Activated CD8-positive, alpha-beta memory T cell treated with anti-CD3 and anti-CD28 coated beads, Interleukin-2, amount 10 ng/mL, durations not matched to agents 7 days and 5 days (primary cell): ENCODE measurements around the gene VPS13D. TPM values are rescaled to one million over a fixed set of nuclear protein-coding genes. Genes with fewer than 3 reads are reported as not detected.

Experiments used
- ATAC-seq: fragments of 150-1000 bp; cut with Tn5 transposase; one replicate; pipeline ENCODE4 v1.10.0; 2021; ENCODE audit warnings: moderate library complexity
- CTCF ChIA-PET: fragments of 350-600 bp; sonication (Branson Sonifier 250); formaldehyde crosslinking; loops from one replicate; lab custom pipeline; 2021; ENCODE audit warnings: antibody characterized with exemption; lab: Charles Lee
- DNase-seq: peaks from one replicate; pipeline ENCODE4 v3.0.0-alpha.2; 2020
- H3K27ac Mint-ChIP-seq: one replicate; pipeline ENCODE4 v1.8.0; 2021; ENCODE audit warnings: mild to moderate bottlenecking, mixed read lengths
- H3K27me3 Mint-ChIP-seq: one replicate; pipeline ENCODE4 v1.8.0; 2021; ENCODE audit warnings: mixed read lengths
- H3K36me3 Mint-ChIP-seq: one replicate; pipeline ENCODE4 v1.8.0; 2021; ENCODE audit warnings: mild to moderate bottlenecking, mixed read lengths
- H3K4me1 Mint-ChIP-seq: one replicate; pipeline ENCODE4 v1.8.0; 2021; ENCODE audit warnings: mixed read lengths
- H3K4me3 Mint-ChIP-seq: one replicate; pipeline ENCODE4 v1.8.0; 2021; ENCODE audit warnings: mild to moderate bottlenecking, moderate library complexity, mixed read lengths
- H3K9me3 Mint-ChIP-seq: one replicate; pipeline ENCODE4 v1.8.0; 2022; ENCODE audit warnings: low read depth, mixed read lengths
- total RNA-seq, 2 experiments: library from RNA; stranded (reverse); gene quantifications; one replicate each; pipeline ENCODE4 v1.2.3, GENCODE V29; 2021

Gene VPS13D
- total RNA-seq, 2 experiments from 2014 or later, result 34.6 to 38.3 TPM

DNA sequence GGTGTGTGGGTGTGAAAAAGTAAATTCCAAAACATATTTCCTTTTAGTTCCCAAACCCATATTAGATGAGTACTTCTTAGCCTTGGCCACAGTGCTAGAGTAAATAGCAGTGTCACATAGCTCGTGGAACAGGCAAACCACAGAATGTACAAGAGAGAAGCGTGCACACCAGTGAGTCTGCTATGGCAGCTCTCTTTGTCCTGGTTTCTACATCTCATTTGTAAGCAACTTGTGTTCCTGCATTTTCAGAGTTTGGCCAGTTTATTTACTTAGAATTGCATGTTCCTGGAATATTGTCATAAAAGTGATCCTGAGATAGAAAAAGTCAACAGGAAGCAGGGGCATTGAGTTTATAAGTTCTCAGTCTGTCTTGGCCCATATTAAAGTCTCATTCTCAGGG lies 246.1 kb downstream of the VPS13D start:
- CTCF ChIA-PET, result interaction anchor here (0.6 to 4.1 kb wide), 5 partner anchors 25 to 144 kb away, joined by 3 to 24 read pairs (median 4); partner anchors contain the start of gene DHRS3
- DNase-seq, result no peak
- no peaks in the 10 kb centered on the region for H3K9me3 Mint-ChIP-seq
- peaks cover 92% of the 10 kb centered on the region for H3K4me1 Mint-ChIP-seq
- no peak overlapping the region for H3K4me3 Mint-ChIP-seq
- peak overlapping the region; percentile 72 for H3K27ac Mint-ChIP-seq
- H3K27me3 Mint-ChIP-seq, result no peaks in the 10 kb centered on the region
- ATAC-seq, result no peak
- H3K36me3 Mint-ChIP-seq, result peaks cover 32% of the 10 kb centered on the region

DNA sequence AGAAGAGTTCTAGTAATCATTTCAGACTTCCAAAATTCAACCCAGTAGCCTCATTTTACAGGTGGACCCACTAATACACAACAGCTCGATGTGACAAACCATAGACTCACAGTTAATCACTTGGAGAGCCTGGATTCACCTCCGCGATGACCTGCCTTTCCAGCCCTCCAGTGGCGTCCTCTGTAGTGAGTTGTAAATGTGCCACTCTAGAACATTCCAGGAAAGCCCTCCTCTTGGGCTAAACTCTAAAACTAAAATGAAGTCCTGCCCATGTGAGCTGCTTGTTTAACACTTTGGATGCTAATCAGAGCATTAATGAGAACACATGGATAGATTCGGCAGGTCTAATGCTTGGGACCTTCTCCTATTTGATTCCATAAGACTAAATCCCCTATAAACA lies 247.5 kb downstream of the VPS13D start:
- Mint-ChIP-seq H3K9me3 (no peaks in the 10 kb centered on the region), H3K4me3 (no peak overlapping the region), H3K27ac (peak overlapping the region; percentile 10), H3K36me3 (peaks cover 28% of the 10 kb centered on the region), H3K27me3 (no peaks in the 10 kb centered on the region), H3K4me1 (peaks cover 91% of the 10 kb centered on the region)
- CTCF ChIA-PET, result interaction anchor here (0.7 to 4.1 kb wide), 3 partner anchors 42 to 353 kb away, joined by 3 to 24 read pairs (median 4); no protein-coding TSS in a partner anchor
- ATAC-seq (no peak), DNase-seq (no peak)

DNA sequence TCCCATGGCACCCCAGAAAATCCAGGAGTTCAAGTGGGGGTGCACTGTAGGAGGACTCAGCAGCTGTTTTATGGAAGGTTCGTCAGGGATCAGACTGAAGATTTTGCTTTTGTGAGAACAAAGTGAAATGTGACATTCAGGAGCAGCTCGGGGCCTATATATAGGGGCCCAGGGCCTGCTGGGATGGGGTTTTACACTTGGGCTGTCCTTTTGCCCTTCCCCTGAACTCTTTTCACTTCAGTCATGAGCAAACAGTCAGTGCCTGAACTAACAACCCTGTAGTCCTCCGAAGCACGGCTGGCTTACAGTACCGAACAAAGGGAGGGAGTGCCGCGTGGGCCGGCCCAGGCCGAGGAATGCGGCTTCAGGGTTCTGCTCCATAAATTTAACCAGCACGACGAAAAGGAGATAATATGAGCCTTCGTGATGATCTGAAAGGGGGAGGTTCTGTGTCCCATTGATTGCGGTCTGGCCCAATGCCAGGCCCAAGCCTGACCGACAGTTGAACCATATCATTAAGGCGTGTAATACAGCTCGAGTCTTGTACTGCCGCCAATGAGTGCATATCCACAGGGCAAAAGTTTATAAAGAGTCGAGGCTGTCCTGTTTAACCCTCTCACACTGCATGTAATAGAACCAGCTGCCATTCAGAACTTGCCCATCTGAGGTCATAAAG lies 248.2 kb downstream of the VPS13D start:
- H3K27ac Mint-ChIP-seq, result peak overlapping the region; percentile 82
- CTCF ChIA-PET, result interaction anchor here (0.7 to 4.1 kb wide), 6 partner anchors 11 to 353 kb away, joined by 3 to 24 read pairs (median 4); no protein-coding TSS in a partner anchor
- ATAC-seq (peak; percentile 17), DNase-seq (no peak)
- H3K4me3 Mint-ChIP-seq, result peak overlapping the region; percentile 5
- H3K27me3 Mint-ChIP-seq, result no peaks in the 10 kb centered on the region
- peaks cover 83% of the 10 kb centered on the region for H3K4me1 Mint-ChIP-seq
- no peaks in the 10 kb centered on the region for H3K9me3 Mint-ChIP-seq
- peaks cover 23% of the 10 kb centered on the region for H3K36me3 Mint-ChIP-seq

- ATAC-seq, result peak; percentile 65
- Mint-ChIP-seq H3K27me3 (no peaks in the 10 kb centered on the region), H3K27ac (peak overlapping the region; percentile 82), H3K4me3 (peak overlapping the region; percentile 5), H3K9me3 (no peaks in the 10 kb centered on the region), H3K4me1 (peaks cover 78% of the 10 kb centered on the region), H3K36me3 (peaks cover 20% of the 10 kb centered on the region)
- peak; percentile 74 for DNase-seq
- CTCF ChIA-PET, result interaction anchor here (0.8 to 4.1 kb wide), 6 partner anchors 9 to 354 kb away, joined by 3 to 24 read pairs (median 4); no protein-coding TSS in a partner anchor
Measured at GRCh38 chr1:12478612-12478985, 248.8 kb downstream of the VPS13D start.

GRCh38 chr1:12479311-12479710 lies 249.5 kb downstream of the VPS13D start:
- CTCF ChIA-PET, result interaction anchor here (1.0 to 4.1 kb wide), 5 partner anchors 9 to 354 kb away, joined by 3 to 24 read pairs (median 4); no protein-coding TSS in a partner anchor

GRCh38 chr1:12480041-12480440 lies 250.2 kb downstream of the VPS13D start:
- H3K27ac Mint-ChIP-seq, result no peak overlapping the region
- no peaks in the 10 kb centered on the region for H3K9me3 Mint-ChIP-seq
- peaks cover 64% of the 10 kb centered on the region for H3K4me1 Mint-ChIP-seq
- no peak overlapping the region for H3K4me3 Mint-ChIP-seq
- CTCF ChIA-PET, result interaction anchor here (1.7 kb wide), 1 partner anchor 8 kb away, joined by 4 read pairs; no protein-coding TSS in a partner anchor
- no peak for ATAC-seq
- no peak for DNase-seq
- H3K36me3 Mint-ChIP-seq, result peaks cover 13% of the 10 kb centered on the region
- no peaks in the 10 kb centered on the region for H3K27me3 Mint-ChIP-seq

More at GRCh38 chr1:12479311-12479710, 249.5 kb downstream of the VPS13D start:
- Mint-ChIP-seq H3K27me3 (no peaks in the 10 kb centered on the region), H3K4me1 (peaks cover 72% of the 10 kb centered on the region), H3K9me3 (no peaks in the 10 kb centered on the region), H3K4me3 (no peak overlapping the region), H3K36me3 (peaks cover 17% of the 10 kb centered on the region), H3K27ac (no peak overlapping the region)
- no peak for ATAC-seq
- DNase-seq, result no peak

DNA sequence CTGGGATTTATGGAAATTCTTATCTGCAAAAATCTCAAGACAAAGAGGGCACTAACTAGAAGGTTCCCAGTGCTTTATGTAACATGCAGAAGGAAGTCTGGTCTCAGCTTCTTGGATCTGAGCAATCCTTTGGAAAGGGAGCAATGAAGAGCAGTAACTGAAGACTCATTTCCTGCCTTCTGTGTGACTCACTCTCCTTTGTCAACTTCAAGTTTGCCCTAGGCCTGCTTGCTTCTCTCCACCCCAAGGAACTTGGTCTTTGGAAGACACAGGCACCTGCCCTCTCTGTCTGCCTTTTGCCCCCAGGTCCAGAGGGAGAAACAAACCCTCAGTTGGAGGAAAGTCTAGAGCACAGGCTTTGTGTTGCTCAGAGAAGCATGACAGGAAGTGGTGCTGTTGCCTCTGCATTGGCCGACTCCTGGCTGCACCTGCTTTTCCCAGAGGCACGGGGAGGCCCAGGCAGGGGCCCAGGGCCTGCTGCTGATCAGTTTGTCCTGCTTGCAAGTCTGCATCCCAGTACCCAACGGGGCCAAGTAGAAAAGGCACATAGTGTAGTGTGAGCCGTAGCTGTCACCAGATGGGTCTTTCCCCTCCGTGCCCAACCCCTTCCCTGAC lies 251.0 kb downstream of the VPS13D start:
- no peak overlapping the region for H3K4me3 Mint-ChIP-seq
- peak; percentile 54 for DNase-seq
- peak overlapping the region; percentile 76 for H3K27ac Mint-ChIP-seq
- peak; percentile 53 for ATAC-seq
- H3K36me3 Mint-ChIP-seq, result peaks cover 13% of the 10 kb centered on the region
- no peaks in the 10 kb centered on the region for H3K9me3 Mint-ChIP-seq
- CTCF ChIA-PET, result no interaction called here
- no peaks in the 10 kb centered on the region for H3K27me3 Mint-ChIP-seq
- peaks cover 56% of the 10 kb centered on the region for H3K4me1 Mint-ChIP-seq

GRCh38 chr1:12481928-12482327 lies 252.1 kb downstream of the VPS13D start:
- Mint-ChIP-seq H3K4me3 (no peak overlapping the region), H3K36me3 (peaks cover 11% of the 10 kb centered on the region), H3K27ac (no peak overlapping the region), H3K27me3 (no peaks in the 10 kb centered on the region), H3K9me3 (no peaks in the 10 kb centered on the region), H3K4me1 (peaks cover 47% of the 10 kb centered on the region)
- ATAC-seq (no peak), DNase-seq (no peak)
- CTCF ChIA-PET, result interaction anchor here (1.2 kb wide), 1 partner anchor 56 kb away, joined by 3 read pairs; no protein-coding TSS in a partner anchor

GRCh38 chr1:12482988-12483387 lies 253.2 kb downstream of the VPS13D start:
- no peak overlapping the region for H3K4me3 Mint-ChIP-seq
- no peaks in the 10 kb centered on the region for H3K9me3 Mint-ChIP-seq
- no peak for DNase-seq
- CTCF ChIA-PET, result interaction anchor here (1.2 kb wide), 1 partner anchor 57 kb away, joined by 3 read pairs; no protein-coding TSS in a partner anchor
- H3K36me3 Mint-ChIP-seq, result peaks cover 8% of the 10 kb centered on the region
- no peaks in the 10 kb centered on the region for H3K27me3 Mint-ChIP-seq
- ATAC-seq, result no peak
- H3K27ac Mint-ChIP-seq, result no peak overlapping the region
- H3K4me1 Mint-ChIP-seq, result peaks cover 37% of the 10 kb centered on the region

DNA sequence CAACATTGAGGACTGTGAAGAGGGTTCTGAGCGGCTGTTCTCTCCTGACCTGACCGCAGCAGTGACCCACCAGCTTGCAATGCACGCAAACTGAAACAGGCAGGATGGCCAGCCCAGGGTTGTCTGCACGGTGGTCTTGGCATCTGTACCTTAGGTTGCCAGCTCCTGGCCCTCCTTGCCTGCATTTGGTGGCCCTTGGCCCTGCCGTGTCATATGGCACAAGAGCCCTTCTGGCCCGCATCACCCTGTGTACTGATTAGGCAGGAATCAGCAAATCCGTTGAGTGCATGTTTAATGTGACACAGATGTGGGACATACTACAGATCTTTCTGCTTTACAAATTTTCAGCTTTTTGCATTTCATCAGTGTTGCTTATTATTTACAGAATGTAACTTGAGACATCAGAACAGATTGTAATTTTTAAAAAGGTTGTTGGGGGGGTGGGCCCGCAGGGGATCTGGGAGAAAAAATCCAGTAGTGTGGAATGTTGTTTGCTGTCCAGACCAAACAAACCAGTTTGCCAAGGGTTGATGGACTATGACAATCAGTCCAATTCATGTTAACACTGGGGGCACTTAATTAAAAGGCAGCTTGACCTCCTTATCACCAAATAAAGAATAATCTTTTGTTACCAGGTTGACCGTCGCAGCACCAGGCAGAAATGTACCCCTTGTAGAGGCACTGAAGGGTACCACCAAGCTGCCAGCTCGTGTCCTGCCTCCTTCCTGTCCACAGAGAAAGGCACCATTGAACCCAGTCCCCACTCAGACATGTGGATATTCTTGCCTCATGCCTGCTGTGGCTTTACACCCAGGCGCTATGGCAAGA lies 255.6 kb downstream of the VPS13D start:
- no peak for DNase-seq
- no peaks in the 10 kb centered on the region for H3K27me3 Mint-ChIP-seq
- H3K4me1 Mint-ChIP-seq, result peaks cover 14% of the 10 kb centered on the region
- peaks cover 11% of the 10 kb centered on the region for H3K36me3 Mint-ChIP-seq
- CTCF ChIA-PET, result interaction anchor here (0.6 kb wide), 1 partner anchor 23 kb away, joined by 3 read pairs; no protein-coding TSS in a partner anchor
- H3K9me3 Mint-ChIP-seq, result no peaks in the 10 kb centered on the region
- H3K4me3 Mint-ChIP-seq, result no peak overlapping the region
- H3K27ac Mint-ChIP-seq, result no peak overlapping the region
- ATAC-seq, result no peak

GRCh38 chr1:12486059-12486341 lies 256.2 kb downstream of the VPS13D start:
- no peak overlapping the region for H3K27ac Mint-ChIP-seq
- CTCF ChIA-PET, result no interaction called here
- H3K4me1 Mint-ChIP-seq, result peaks cover 8% of the 10 kb centered on the region
- no peaks in the 10 kb centered on the region for H3K9me3 Mint-ChIP-seq
- no peak overlapping the region for H3K4me3 Mint-ChIP-seq
- peaks cover 14% of the 10 kb centered on the region for H3K36me3 Mint-ChIP-seq
- no peaks in the 10 kb centered on the region for H3K27me3 Mint-ChIP-seq
- ATAC-seq (no peak), DNase-seq (no peak)

DNA sequence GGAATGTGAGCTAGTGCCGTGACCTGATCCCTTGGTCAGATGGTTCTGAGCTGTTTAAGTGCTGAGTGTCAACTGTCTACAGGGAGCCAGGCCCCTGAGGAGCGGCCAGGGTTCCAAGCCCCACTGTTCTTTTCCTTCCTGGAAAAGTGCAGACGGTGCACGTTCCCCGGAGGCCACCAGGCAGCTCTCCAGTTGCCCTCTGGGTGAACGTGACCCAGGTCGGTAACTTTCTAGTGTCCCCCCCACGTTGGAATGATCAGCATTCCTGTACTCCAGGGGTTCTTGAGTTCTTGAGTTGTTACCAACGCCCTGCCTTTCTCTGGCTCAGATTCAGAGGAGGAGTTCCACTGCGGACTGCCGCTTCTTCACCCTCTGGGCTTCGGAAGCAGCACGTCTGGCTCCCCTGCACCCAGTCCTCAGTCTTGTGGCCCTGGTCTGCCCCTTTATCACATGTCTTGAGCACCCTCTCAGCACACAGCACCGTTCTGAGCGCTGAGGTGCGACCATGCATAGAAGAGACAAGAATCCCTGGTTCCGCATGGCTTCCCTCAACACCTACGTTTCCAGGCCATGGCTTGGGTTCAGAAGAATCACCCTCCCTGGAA lies 256.7 kb downstream of the VPS13D start:
- no peak overlapping the region for H3K27ac Mint-ChIP-seq
- no peaks in the 10 kb centered on the region for H3K9me3 Mint-ChIP-seq
- no peaks in the 10 kb centered on the region for H3K27me3 Mint-ChIP-seq
- CTCF ChIA-PET, result no interaction called here
- H3K4me1 Mint-ChIP-seq, result peaks cover 3% of the 10 kb centered on the region
- no peak overlapping the region for H3K4me3 Mint-ChIP-seq
- DNase-seq (no peak), ATAC-seq (no peak)
- H3K36me3 Mint-ChIP-seq, result peaks cover 14% of the 10 kb centered on the region

GRCh38 chr1:12487520-12487919 lies 257.7 kb downstream of the VPS13D start:
- CTCF ChIA-PET, result interaction anchor here (1.6 kb wide), 1 partner anchor 8 kb away, joined by 4 read pairs; no protein-coding TSS in a partner anchor
- H3K36me3 Mint-ChIP-seq, result peaks cover 17% of the 10 kb centered on the region
- H3K4me3 Mint-ChIP-seq, result no peak overlapping the region
- DNase-seq (no peak), ATAC-seq (no peak)
- no peak overlapping the region for H3K27ac Mint-ChIP-seq
- H3K27me3 Mint-ChIP-seq, result no peaks in the 10 kb centered on the region
- no peaks in the 10 kb centered on the region for H3K9me3 Mint-ChIP-seq
- H3K4me1 Mint-ChIP-seq, result no peaks in the 10 kb centered on the region
